Measurements from ENCODE around the gene DIAPH2.
"Not testable (repeated sequence)": the region's sequence is repeated elsewhere in the genome, so short reads cannot be mapped to it uniquely, and the experiment has no call there.

DIAPH2 gene

DNA sequence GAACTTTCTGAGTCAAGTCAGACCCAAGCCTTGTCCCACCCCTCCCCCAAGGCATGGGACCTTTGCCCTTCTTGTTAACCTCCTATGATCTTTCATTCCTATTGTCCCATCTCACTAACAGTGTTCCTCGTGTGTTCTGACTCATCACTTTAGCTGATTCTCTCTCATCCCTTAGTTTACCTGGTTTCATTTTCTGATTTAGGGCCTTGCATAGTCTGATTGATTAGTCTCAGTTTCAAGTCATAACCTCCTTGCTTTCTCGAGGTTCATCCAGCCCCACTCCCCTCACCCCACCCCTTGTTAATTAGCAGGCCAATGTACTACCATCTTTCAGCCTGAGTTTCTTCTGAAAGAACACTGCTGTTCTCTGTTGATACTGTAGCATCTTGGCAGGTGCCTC lies 716.5 kb downstream of the DIAPH2 start:
- H3K36me3 ChIP-seq (ENCODE audit: control insufficient read depth, insufficient read depth, low read length) = no peaks in the 10 kb centered on the region
- H3K4me1 ChIP-seq (ENCODE audit: control insufficient read depth, insufficient read depth, low read length) = no peaks in the 10 kb centered on the region
- H3K27me3 ChIP-seq (ENCODE audit: control insufficient read depth, insufficient read depth, low read length) = no peaks in the 10 kb centered on the region
- H3K9ac ChIP-seq (ENCODE audit: low read length) = no peak overlapping the region
- no peak overlapping the region for H3K27ac ChIP-seq (ENCODE audit: low read depth, low read length)
- no peak overlapping the region for H3K4me3 ChIP-seq (ENCODE audit: low read length)

DNA sequence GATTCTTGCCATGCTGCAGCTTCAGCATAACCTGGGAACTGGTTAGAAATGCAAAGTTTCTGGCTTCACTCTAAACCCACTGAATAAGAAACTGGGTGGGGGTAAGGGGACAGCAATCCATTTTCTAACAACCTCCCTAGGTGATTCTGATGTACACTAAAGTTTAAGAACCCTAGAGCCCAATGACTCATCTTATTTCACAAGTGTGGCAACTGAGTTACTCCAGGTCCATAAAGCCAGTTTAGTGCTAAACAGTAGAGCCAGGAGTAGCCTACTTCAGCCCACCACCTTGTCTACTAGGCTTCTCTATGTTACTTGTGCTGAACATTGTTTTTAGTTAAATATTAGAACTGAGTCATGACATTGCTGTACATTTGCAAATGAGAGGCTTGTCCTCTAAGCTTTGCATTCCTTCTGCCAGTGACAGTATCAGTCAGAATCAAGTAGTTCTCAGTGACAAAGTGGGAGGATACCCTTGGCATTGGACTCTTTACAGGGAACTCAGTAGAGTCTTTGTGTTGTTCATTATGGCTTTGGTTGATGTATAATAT lies 717.0 kb downstream of the DIAPH2 start:
- no peak overlapping the region for H3K9ac ChIP-seq (ENCODE audit: low read length)
- H3K36me3 ChIP-seq (ENCODE audit: control insufficient read depth, insufficient read depth, low read length) = no peaks in the 10 kb centered on the region
- H3K27ac ChIP-seq (ENCODE audit: low read depth, low read length) = no peak overlapping the region
- no peaks in the 10 kb centered on the region for H3K4me1 ChIP-seq (ENCODE audit: control insufficient read depth, insufficient read depth, low read length)
- H3K4me3 ChIP-seq (ENCODE audit: low read length) = no peak overlapping the region
- no peaks in the 10 kb centered on the region for H3K27me3 ChIP-seq (ENCODE audit: control insufficient read depth, insufficient read depth, low read length)

- Histone ChIP-seq H3K36me3 (ENCODE audit: control insufficient read depth, insufficient read depth, low read length) (no peaks in the 10 kb centered on the region), H3K4me1 (ENCODE audit: control insufficient read depth, insufficient read depth, low read length) (no peaks in the 10 kb centered on the region), H3K27me3 (ENCODE audit: control insufficient read depth, insufficient read depth, low read length) (no peaks in the 10 kb centered on the region), H3K9ac (ENCODE audit: low read length) (no peak overlapping the region), H3K4me3 (ENCODE audit: low read length) (no peak overlapping the region), H3K27ac (ENCODE audit: low read depth, low read length) (no peak overlapping the region)
Observed at GRCh38 chrX:97402333-97402732, 717.7 kb downstream of the DIAPH2 start.

- Histone ChIP-seq H3K36me3 (ENCODE audit: control insufficient read depth, insufficient read depth, low read length) (no peaks in the 10 kb centered on the region), H3K4me3 (ENCODE audit: low read length) (no peak overlapping the region), H3K27me3 (ENCODE audit: control insufficient read depth, insufficient read depth, low read length) (no peaks in the 10 kb centered on the region), H3K9ac (ENCODE audit: low read length) (no peak overlapping the region), H3K27ac (ENCODE audit: low read depth, low read length) (no peak overlapping the region), H3K4me1 (ENCODE audit: control insufficient read depth, insufficient read depth, low read length) (no peaks in the 10 kb centered on the region)
Observed at GRCh38 chrX:97402903-97403302, 718.3 kb downstream of the DIAPH2 start.

DNA sequence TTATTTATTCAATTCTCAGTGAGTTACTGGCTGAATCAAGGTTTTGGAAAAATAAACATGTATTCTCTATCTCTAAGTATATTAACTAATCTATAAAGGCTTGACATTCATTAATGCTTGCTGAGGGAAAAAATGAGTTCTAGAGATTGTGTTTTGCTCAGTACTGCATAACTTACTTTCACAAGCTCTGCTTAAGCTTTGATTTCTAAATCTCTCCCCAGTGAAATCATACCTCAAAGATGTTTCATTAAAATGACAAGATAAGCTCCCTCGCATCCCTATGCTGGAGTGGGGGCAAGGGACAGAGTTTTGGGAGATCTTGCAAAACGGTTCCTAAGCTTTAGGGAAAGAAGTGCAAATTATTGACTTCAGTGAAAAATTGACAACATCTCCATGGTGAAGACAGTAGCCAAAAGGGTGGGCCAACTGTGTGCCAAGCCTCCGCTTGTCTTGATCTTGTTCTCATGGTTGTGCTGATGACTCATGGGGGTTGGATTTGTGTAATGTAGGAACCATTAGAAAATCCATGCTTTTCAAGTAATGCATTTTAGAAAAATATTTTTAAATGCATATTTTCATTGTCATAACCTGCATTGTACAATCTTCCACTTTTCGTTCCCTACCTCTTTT lies 720.5 kb downstream of the DIAPH2 start:
- Histone ChIP-seq H3K27ac (ENCODE audit: low read depth, low read length) (no peak overlapping the region), H3K4me3 (ENCODE audit: low read length) (no peak overlapping the region), H3K9ac (ENCODE audit: low read length) (no peak overlapping the region), H3K36me3 (ENCODE audit: control insufficient read depth, insufficient read depth, low read length) (no peaks in the 10 kb centered on the region), H3K4me1 (ENCODE audit: control insufficient read depth, insufficient read depth, low read length) (no peaks in the 10 kb centered on the region), H3K27me3 (ENCODE audit: control insufficient read depth, insufficient read depth, low read length) (no peaks in the 10 kb centered on the region)

- H3K9ac ChIP-seq (ENCODE audit: low read length); H3K36me3 ChIP-seq (ENCODE audit: control insufficient read depth, insufficient read depth, low read length); H3K27me3 ChIP-seq (ENCODE audit: control insufficient read depth, insufficient read depth, low read length); H3K27ac ChIP-seq (ENCODE audit: low read depth, low read length); H3K4me1 ChIP-seq (ENCODE audit: control insufficient read depth, insufficient read depth, low read length); H3K4me3 ChIP-seq (ENCODE audit: low read length): not testable (repeated sequence)
Observed at GRCh38 chrX:97409632-97410415, 725.2 kb downstream of the DIAPH2 start.

- Histone ChIP-seq H3K4me1 (ENCODE audit: control insufficient read depth, insufficient read depth, low read length) (no peaks in the 10 kb centered on the region), H3K27me3 (ENCODE audit: control insufficient read depth, insufficient read depth, low read length) (no peaks in the 10 kb centered on the region), H3K4me3 (ENCODE audit: low read length) (no peak overlapping the region), H3K27ac (ENCODE audit: low read depth, low read length) (no peak overlapping the region), H3K9ac (ENCODE audit: low read length) (no peak overlapping the region), H3K36me3 (ENCODE audit: control insufficient read depth, insufficient read depth, low read length) (no peaks in the 10 kb centered on the region)
Observed at GRCh38 chrX:97416461-97416860, 731.8 kb downstream of the DIAPH2 start.

- no peak overlapping the region for H3K9ac ChIP-seq (ENCODE audit: low read length)
- no peaks in the 10 kb centered on the region for H3K27me3 ChIP-seq (ENCODE audit: control insufficient read depth, insufficient read depth, low read length)
- H3K4me3 ChIP-seq (ENCODE audit: low read length) = no peak overlapping the region
- no peaks in the 10 kb centered on the region for H3K4me1 ChIP-seq (ENCODE audit: control insufficient read depth, insufficient read depth, low read length)
- no peak overlapping the region for H3K27ac ChIP-seq (ENCODE audit: low read depth, low read length)
- H3K36me3 ChIP-seq (ENCODE audit: control insufficient read depth, insufficient read depth, low read length) = no peaks in the 10 kb centered on the region
Observed at GRCh38 chrX:97429101-97429500, 744.5 kb downstream of the DIAPH2 start.

- H3K9ac ChIP-seq (ENCODE audit: low read length) = no peak overlapping the region
- H3K4me1 ChIP-seq (ENCODE audit: control insufficient read depth, insufficient read depth, low read length) = no peaks in the 10 kb centered on the region
- no peaks in the 10 kb centered on the region for H3K36me3 ChIP-seq (ENCODE audit: control insufficient read depth, insufficient read depth, low read length)
- no peak overlapping the region for H3K4me3 ChIP-seq (ENCODE audit: low read length)
- H3K27ac ChIP-seq (ENCODE audit: low read depth, low read length) = no peak overlapping the region
- no peaks in the 10 kb centered on the region for H3K27me3 ChIP-seq (ENCODE audit: control insufficient read depth, insufficient read depth, low read length)
Observed at GRCh38 chrX:97431281-97431680, 746.6 kb downstream of the DIAPH2 start.

DNA sequence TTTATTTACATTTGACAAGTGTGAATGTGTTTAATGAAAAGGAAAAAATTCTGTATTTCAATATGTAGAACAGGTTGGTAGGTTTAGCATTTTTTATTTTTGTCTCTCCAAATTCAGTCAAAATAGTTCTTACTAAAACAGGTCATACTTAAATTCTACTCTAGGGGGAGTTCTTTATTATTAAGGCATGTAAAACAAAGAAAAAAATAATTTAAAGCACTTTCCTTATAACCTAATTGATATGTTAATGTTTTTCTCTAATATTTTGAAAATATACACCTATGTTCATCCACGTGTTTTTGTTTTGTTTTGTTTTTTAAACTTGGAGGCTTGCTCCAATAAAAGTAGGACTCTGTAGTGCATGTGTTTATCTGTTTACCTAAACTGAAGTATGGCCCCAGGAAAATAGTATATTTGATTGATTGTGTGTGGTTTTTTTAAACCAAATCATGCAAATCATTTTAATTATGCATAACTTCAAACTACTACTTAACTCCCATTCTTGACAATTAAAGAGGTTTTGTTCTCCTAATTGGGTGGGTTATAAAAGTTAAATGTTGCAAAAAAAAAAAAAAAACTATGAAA lies 761.7 kb downstream of the DIAPH2 start:
- Histone ChIP-seq H3K27ac (ENCODE audit: low read depth, low read length) (no peak overlapping the region), H3K4me3 (ENCODE audit: low read length) (no peak overlapping the region), H3K36me3 (ENCODE audit: control insufficient read depth, insufficient read depth, low read length) (no peaks in the 10 kb centered on the region), H3K4me1 (ENCODE audit: control insufficient read depth, insufficient read depth, low read length) (no peaks in the 10 kb centered on the region), H3K27me3 (ENCODE audit: control insufficient read depth, insufficient read depth, low read length) (no peaks in the 10 kb centered on the region), H3K9ac (ENCODE audit: low read length) (no peak overlapping the region)

DNA sequence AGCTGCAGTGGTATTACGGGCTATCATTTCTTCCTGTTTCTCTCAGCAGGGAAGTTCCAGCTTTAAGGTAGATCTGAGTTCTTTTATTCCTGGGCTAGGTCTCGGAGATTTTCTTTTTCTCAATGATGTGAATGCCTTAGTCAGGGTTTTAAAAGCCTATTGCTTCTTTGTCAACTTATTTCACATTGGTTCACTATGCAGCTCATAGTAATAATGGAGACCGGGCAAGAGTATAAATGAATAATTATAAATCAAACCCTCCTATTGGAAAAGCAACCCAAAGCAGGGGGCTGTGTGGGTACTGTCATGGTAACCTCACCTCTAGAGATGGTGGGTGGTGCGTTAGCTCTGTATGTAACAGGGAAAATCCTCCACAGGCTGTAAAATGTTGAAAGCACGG lies 762.7 kb downstream of the DIAPH2 start:
- H3K36me3 ChIP-seq (ENCODE audit: control insufficient read depth, insufficient read depth, low read length) = no peaks in the 10 kb centered on the region
- no peak overlapping the region for H3K4me3 ChIP-seq (ENCODE audit: low read length)
- no peak overlapping the region for H3K27ac ChIP-seq (ENCODE audit: low read depth, low read length)
- no peaks in the 10 kb centered on the region for H3K27me3 ChIP-seq (ENCODE audit: control insufficient read depth, insufficient read depth, low read length)
- no peak overlapping the region for H3K9ac ChIP-seq (ENCODE audit: low read length)
- no peaks in the 10 kb centered on the region for H3K4me1 ChIP-seq (ENCODE audit: control insufficient read depth, insufficient read depth, low read length)

DNA sequence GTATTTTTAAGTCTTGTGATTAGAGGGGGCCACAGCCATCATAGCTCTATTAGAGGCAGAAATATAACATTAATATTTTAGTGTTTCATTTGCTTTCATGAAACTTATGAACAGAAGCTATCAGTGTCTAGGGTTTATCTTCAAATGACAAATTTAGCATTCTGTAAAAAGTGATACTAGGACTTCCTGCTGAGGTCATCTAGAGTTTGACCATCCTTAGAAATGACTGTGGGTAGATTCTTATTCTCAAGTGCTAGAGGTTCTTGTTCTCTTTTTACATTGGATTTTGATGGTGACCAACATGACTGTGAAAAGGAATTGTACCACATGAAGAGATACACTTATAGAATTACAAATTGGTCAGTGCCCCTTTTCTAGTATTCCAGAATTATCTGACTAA lies 767.6 kb downstream of the DIAPH2 start:
- Histone ChIP-seq H3K27me3 (ENCODE audit: control insufficient read depth, insufficient read depth, low read length) (no peaks in the 10 kb centered on the region), H3K4me1 (ENCODE audit: control insufficient read depth, insufficient read depth, low read length) (no peaks in the 10 kb centered on the region), H3K9ac (ENCODE audit: low read length) (no peak overlapping the region), H3K36me3 (ENCODE audit: control insufficient read depth, insufficient read depth, low read length) (no peaks in the 10 kb centered on the region), H3K27ac (ENCODE audit: low read depth, low read length) (no peak overlapping the region), H3K4me3 (ENCODE audit: low read length) (no peak overlapping the region)
